ENCODE measurements around the gene SMCR8.
"Not testable (repeated sequence)": the region's sequence is repeated elsewhere in the genome, so short reads cannot be mapped to it uniquely, and the experiment has no call there.

SMCR8 gene

DNA sequence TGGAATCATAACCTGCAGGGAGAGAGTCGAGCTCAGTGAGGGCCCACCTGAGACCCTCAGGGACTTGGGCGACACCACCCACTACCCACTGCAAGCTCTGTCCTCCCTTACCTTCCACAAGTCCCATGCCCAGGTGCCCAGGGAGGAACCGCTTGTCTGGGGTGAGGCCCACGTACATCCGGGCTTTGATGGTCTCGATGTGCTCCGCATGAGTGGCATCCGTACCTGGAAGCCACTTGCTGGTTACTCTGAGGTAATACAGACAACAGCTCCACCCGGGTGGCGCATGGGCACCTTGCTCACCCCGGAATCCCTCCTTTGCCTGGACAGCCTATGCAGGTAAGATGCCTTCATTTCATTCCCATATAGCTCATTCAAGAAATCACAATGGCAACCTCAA lies 29.8 kb upstream of the SMCR8 start:
- Histone ChIP-seq H3K9me2 (ENCODE audit: low read depth, low read length) (no peaks in the 10 kb centered on the region), H4K20me1 (ENCODE audit: insufficient read depth, low read length) (no peaks in the 10 kb centered on the region), H3K36me3 (ENCODE audit: insufficient read depth, low read length) (peaks cover 87% of the 10 kb centered on the region), H3K9ac (ENCODE audit: low read length) (no peak overlapping the region), H3K4me1 (ENCODE audit: insufficient read depth, low read length, severe bottlenecking) (no peaks in the 10 kb centered on the region), H3K79me2 (ENCODE audit: insufficient read depth, low read length) (no peaks in the 10 kb centered on the region), H3K27ac (ENCODE audit: low read depth, low read length, poor library complexity, severe bottlenecking) (no peak overlapping the region), H3K27me3 (ENCODE audit: insufficient read depth, low read length) (no peaks in the 10 kb centered on the region), H2AFZ (ENCODE audit: low read length) (no peak overlapping the region), H3K4me3 (ENCODE audit: low read depth, low read length, poor library complexity, severe bottlenecking) (no peak overlapping the region), H3K9me3 (ENCODE audit: low read length) (no peaks in the 10 kb centered on the region), H3F3A (ENCODE audit: insufficient read depth, low read length) (no peaks in the 10 kb centered on the region), H3K4me2 (ENCODE audit: low read length) (no peak overlapping the region)
- TF ChIP-seq EZH2 (IDR thresholded peaks at IDR 0.05; ENCODE audit: borderline replicate concordance, low read length) (no peak), CTCF (IDR thresholded peaks at IDR 0.05; ENCODE audit: low read length) (no peak)

GRCh38 chr17:18291718-18292540 lies 23.2 kb upstream of the SMCR8 start:
- H3K9me3 ChIP-seq (ENCODE audit: low read length), result no peaks in the 10 kb centered on the region
- H3K79me2 ChIP-seq (ENCODE audit: insufficient read depth, low read length), result no peaks in the 10 kb centered on the region
- peaks cover 79% of the 10 kb centered on the region for H3K36me3 ChIP-seq (ENCODE audit: insufficient read depth, low read length)
- no peak overlapping the region for H3K27ac ChIP-seq (ENCODE audit: low read depth, low read length, poor library complexity, severe bottlenecking)
- no peak overlapping the region for H3K9ac ChIP-seq (ENCODE audit: low read length)
- H3F3A ChIP-seq (ENCODE audit: insufficient read depth, low read length), result no peaks in the 10 kb centered on the region
- no peaks in the 10 kb centered on the region for H3K27me3 ChIP-seq (ENCODE audit: insufficient read depth, low read length)
- no peaks in the 10 kb centered on the region for H4K20me1 ChIP-seq (ENCODE audit: insufficient read depth, low read length)
- no peak overlapping the region for H3K4me3 ChIP-seq (ENCODE audit: low read depth, low read length, poor library complexity, severe bottlenecking)
- H2AFZ ChIP-seq (ENCODE audit: low read length), result no peak overlapping the region
- no peak overlapping the region for H3K4me2 ChIP-seq (ENCODE audit: low read length)
- no peak for TF ChIP-seq CTCF (IDR thresholded peaks at IDR 0.05; ENCODE audit: low read length)
- TF ChIP-seq EZH2 (IDR thresholded peaks at IDR 0.05; ENCODE audit: borderline replicate concordance, low read length), result no peak
- H3K9me2 ChIP-seq (ENCODE audit: low read depth, low read length), result no peaks in the 10 kb centered on the region
- no peaks in the 10 kb centered on the region for H3K4me1 ChIP-seq (ENCODE audit: insufficient read depth, low read length, severe bottlenecking)

DNA sequence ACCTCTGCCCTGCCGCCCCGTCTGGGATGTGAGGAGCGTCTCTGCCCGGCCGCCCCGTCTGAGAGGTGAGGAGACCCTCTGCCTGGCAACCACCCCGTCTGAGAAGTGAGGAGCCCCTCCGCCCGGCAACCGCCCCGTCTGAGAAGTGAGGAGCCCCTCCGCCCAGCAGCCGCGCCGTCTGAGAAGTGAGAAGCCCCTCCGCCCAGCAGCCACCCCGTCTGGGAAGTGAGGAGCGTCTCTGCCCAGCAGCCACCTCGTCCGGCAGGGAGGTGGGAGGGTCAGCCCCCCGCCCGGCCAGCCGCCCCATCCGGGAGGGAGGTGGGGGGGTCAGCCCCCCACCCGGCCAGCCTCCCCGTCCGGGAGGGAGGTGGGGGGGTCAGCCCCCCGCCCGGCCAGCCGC lies 17.0 kb upstream of the SMCR8 start:
- H3K79me2 ChIP-seq (ENCODE audit: insufficient read depth, low read length); H3K27me3 ChIP-seq (ENCODE audit: insufficient read depth, low read length); H3K27ac ChIP-seq (ENCODE audit: low read depth, low read length, poor library complexity, severe bottlenecking); H3K9me3 ChIP-seq (ENCODE audit: low read length); H3K9ac ChIP-seq (ENCODE audit: low read length); H3K4me2 ChIP-seq (ENCODE audit: low read length); H4K20me1 ChIP-seq (ENCODE audit: insufficient read depth, low read length); H3K4me3 ChIP-seq (ENCODE audit: low read depth, low read length, poor library complexity, severe bottlenecking); H3K4me1 ChIP-seq (ENCODE audit: insufficient read depth, low read length, severe bottlenecking); H2AFZ ChIP-seq (ENCODE audit: low read length); H3F3A ChIP-seq (ENCODE audit: insufficient read depth, low read length); H3K9me2 ChIP-seq (ENCODE audit: low read depth, low read length): not testable (repeated sequence)
- H3K36me3 ChIP-seq (ENCODE audit: insufficient read depth, low read length), result peaks cover 66% of the 10 kb centered on the region
